H1 (cell line): Measurements from ENCODE around the gene NCSTN. TPM values are rescaled to one million over a fixed set of nuclear protein-coding genes. Genes with fewer than 3 reads are reported as not detected.
A peak's percentile ranks its signal among the peaks of the same experiment; 100 is the strongest.

ENCODE experiments used
- CTCF ChIA-PET: fragments of 300-600 bp; sonication (Branson Sonifier 250); formaldehyde crosslinking; loops from one replicate; lab custom pipeline; 2021; ENCODE audit not compliant: partially characterized antibody; lab: Charles Lee
- POLR2A ChIA-PET: fragments of 300-600 bp; sonication (Branson Sonifier 250); formaldehyde crosslinking; loops from one replicate; lab custom pipeline; 2021; ENCODE audit warnings: inconsistent platforms; ENCODE audit not compliant: partially characterized antibody; lab: Charles Lee
- DNase-seq, 2 experiments: peaks; one replicate each; pipeline versions ENCODE4 v3.0.0 to v3.0.0-alpha.2; 2010 to 2022; ENCODE audit warnings: low spot score in 2 of 2, low read depth in 1 of 2, mixed read lengths in 1 of 2
- FAIRE-seq: peaks from 2 replicates; lab custom pipeline; 2011; peaks lifted over from hg19 to GRCh38; lab: Jason Lieb, UNC
- H2AFZ ChIP-seq: 2 replicates; pipeline ENCODE4 v1.8.1; 2012; ENCODE audit warnings: low read length, inconsistent platforms
- H2AK5ac ChIP-seq: 2 replicates; pipeline ENCODE4 v1.6.1; 2013; ENCODE audit warnings: low read depth, low read length
- H2BK120ac ChIP-seq: replicated peaks from 2 replicates; pipeline ENCODE3; 2013; ENCODE audit warnings: low read depth, low read length, inconsistent platforms
- H2BK12ac ChIP-seq: 2 replicates; pipeline ENCODE4 v1.6.1; 2013; ENCODE audit warnings: low read depth, low read length
- H2BK15ac ChIP-seq: 2 replicates; pipeline ENCODE4 v1.6.1; 2013; ENCODE audit warnings: low read length
- H2BK20ac ChIP-seq: 2 replicates; pipeline ENCODE4 v1.6.1; 2013; ENCODE audit warnings: low read length
- H2BK5ac ChIP-seq: 2 replicates; pipeline ENCODE4 v1.6.1; 2013; ENCODE audit warnings: low read depth, low read length
- H3K14ac ChIP-seq: 2 replicates; pipeline ENCODE4 v1.6.1; 2013; ENCODE audit warnings: inconsistent platforms; ENCODE audit not compliant: insufficient read length
- H3K18ac ChIP-seq: 2 replicates; pipeline ENCODE4 v1.6.1; 2013; ENCODE audit warnings: low read length; ENCODE audit errors: extremely low read depth
- H3K23ac ChIP-seq: 2 replicates; pipeline ENCODE4 v1.6.1; 2013; ENCODE audit warnings: inconsistent platforms; ENCODE audit not compliant: insufficient read length
- H3K23me2 ChIP-seq: 2 replicates; pipeline ENCODE4 v1.6.1; 2013; ENCODE audit warnings: low read depth, low read length
- H3K27ac ChIP-seq: 2 replicates; pipeline ENCODE4 v1.6.1; 2011; ENCODE audit warnings: low read depth, low read length, inconsistent platforms
- H3K27me3 ChIP-seq, 4 experiments: replicated peaks in 1 of 4; 1 replicate in 1 of 4; 2 replicates in 3 of 4; pipeline versions ENCODE4 v1.6.1 to v1.8.1; 2011 to 2013; ENCODE audit warnings: low read length in 3 of 4, mild to moderate bottlenecking in 3 of 4, inconsistent platforms in 2 of 4, mixed read lengths in 2 of 4, moderate library complexity in 1 of 4; ENCODE audit not compliant: control insufficient read depth in 3 of 4, insufficient read depth in 3 of 4; ENCODE audit errors: extremely low read depth in 1 of 4
- H3K36me3 ChIP-seq, 4 experiments: 2 replicates each; pipeline versions ENCODE4 v1.6.1 to v1.8.1; 2011 to 2013; ENCODE audit warnings: mild to moderate bottlenecking in 4 of 4, low read length in 3 of 4, moderate library complexity in 2 of 4, control low read depth in 1 of 4, inconsistent platforms in 1 of 4; ENCODE audit not compliant: insufficient read depth in 4 of 4, control insufficient read depth in 2 of 4
- H3K4ac ChIP-seq: replicated peaks from 2 replicates; pipeline ENCODE3; 2013; ENCODE audit warnings: low read length, low read depth, mixed read lengths, inconsistent platforms; ENCODE audit not compliant: insufficient read length
- H3K4me1 ChIP-seq, 4 experiments: replicated peaks in 1 of 4; 1 replicate in 1 of 4; 2 replicates in 3 of 4; pipeline versions ENCODE4 v1.6.1 to v1.8.1; 2011 to 2013; ENCODE audit warnings: low read length in 3 of 4, inconsistent platforms in 2 of 4, mixed read lengths in 1 of 4; ENCODE audit not compliant: insufficient read depth in 4 of 4, control insufficient read depth in 3 of 4
- H3K4me2 ChIP-seq, 2 experiments: 2 replicates each; pipeline versions ENCODE4 v1.6.1 to v1.8.1; 2011 to 2013; ENCODE audit warnings: low read depth in 2 of 2, low read length in 2 of 2, control low read depth in 1 of 2, inconsistent platforms in 1 of 2, mild to moderate bottlenecking in 1 of 2; ENCODE audit not compliant: insufficient read depth in 1 of 2
- H3K4me3 ChIP-seq, 4 experiments: fragments of 200-600, 300-600 bp in 1 of 4; sonication (generic), shearing (Covaris generic), sonication (Bioruptor Twin) in 1 of 4; 2 replicates each; pipeline versions ENCODE4 v1.5.1 to v1.8.1; 2011 to 2016; ENCODE audit warnings: low read length in 4 of 4, low read depth in 3 of 4, control low read depth in 2 of 4, inconsistent platforms in 2 of 4, mild to moderate bottlenecking in 2 of 4, mixed read lengths in 1 of 4, moderate library complexity in 1 of 4; ENCODE audit not compliant: insufficient read depth in 2 of 4; ENCODE audit errors: extremely low read depth in 1 of 4
- H3K56ac ChIP-seq: replicated peaks from 2 replicates; pipeline ENCODE3; 2013; ENCODE audit warnings: low read depth, mild to moderate bottlenecking, mixed read lengths, low read length, inconsistent platforms; ENCODE audit not compliant: insufficient read length
- H3K79me1 ChIP-seq: 2 replicates; pipeline ENCODE4 v1.6.1; 2013; ENCODE audit warnings: low read depth, low read length, control low read depth
- H3K79me2 ChIP-seq, 2 experiments: 2 replicates each; pipeline versions ENCODE4 v1.6.1 to v1.8.1; 2012 to 2013; ENCODE audit warnings: low read length in 2 of 2, mild to moderate bottlenecking in 2 of 2, inconsistent platforms in 1 of 2; ENCODE audit not compliant: insufficient read depth in 2 of 2, control insufficient read depth in 1 of 2
- H3K9ac ChIP-seq, 4 experiments: replicated peaks in 1 of 4; 1 replicate in 1 of 4; 2 replicates in 3 of 4; pipeline versions ENCODE4 v1.6.1 to v1.8.1; 2011 to 2013; ENCODE audit warnings: low read depth in 3 of 4, low read length in 3 of 4, control low read depth in 2 of 4, mild to moderate bottlenecking in 2 of 4, moderate library complexity in 2 of 4, inconsistent platforms in 1 of 4; ENCODE audit errors: extremely low read depth in 1 of 4
- H3K9me3 ChIP-seq, 2 experiments: 2 replicates each; pipeline versions ENCODE4 v1.6.1 to v1.8.1; 2012 to 2013; ENCODE audit warnings: mild to moderate bottlenecking in 2 of 2, moderate library complexity in 2 of 2, control low read depth in 1 of 2, inconsistent platforms in 1 of 2, low read depth in 1 of 2, low read length in 1 of 2, mixed read lengths in 1 of 2; ENCODE audit not compliant: insufficient read depth in 2 of 2
- H4K20me1 ChIP-seq, 2 experiments: replicated peaks in 1 of 2; 2 replicates each; pipeline versions ENCODE3 to v1.8.1; 2011 to 2013; ENCODE audit warnings: inconsistent platforms in 2 of 2, low read length in 2 of 2, mild to moderate bottlenecking in 1 of 2; ENCODE audit not compliant: insufficient read depth in 2 of 2, control insufficient read depth in 1 of 2
- H4K5ac ChIP-seq: 2 replicates; pipeline ENCODE4 v1.6.1; 2013; ENCODE audit warnings: low read length, low read depth, mixed read lengths, inconsistent platforms; ENCODE audit not compliant: insufficient read length
- H4K8ac ChIP-seq: 2 replicates; pipeline ENCODE4 v1.8.0; 2013; ENCODE audit warnings: mild to moderate bottlenecking, moderate library complexity, low read length, inconsistent platforms; ENCODE audit not compliant: insufficient read depth; ENCODE audit errors: extremely low read depth
- H4K91ac ChIP-seq: replicated peaks from 2 replicates; pipeline ENCODE3; 2013; ENCODE audit warnings: low read length, mixed read lengths, inconsistent platforms; ENCODE audit not compliant: insufficient read length
- BACH1 ChIP-seq: IDR thresholded peaks from 2 replicates; pipeline ENCODE4 v1.6.1; 2012; ENCODE audit warnings: low read length, improper control_type of control experiment
- RNF2 ChIP-seq: fragments of 200-900, 300-1000 bp; sonication (generic); IDR thresholded peaks from 2 replicates; pipeline ENCODE4 v1.7.1; 2016; ENCODE audit warnings: borderline replicate concordance, low read depth, mild to moderate bottlenecking, antibody characterized with exemption, low read length; ENCODE audit not compliant: poor library complexity, severe bottlenecking; ENCODE audit errors: missing control alignments
- polyA plus RNA-seq, 7 experiments: library from polyadenylated mRNA; depleted of rRNA in 3 of 7; stranded (reverse) in 5 of 7; unstranded in 2 of 7; fragments of >200 nt in 5 of 7; fragments of 200-250 nt in 2 of 7; gene quantifications; 1 replicate in 5 of 7; 2 replicates in 1 of 7; 4 replicates in 1 of 7; pipeline versions ENCODE4 v1.2.1 to v1.2.3, GENCODE V29; 2011 to 2013; ENCODE audit warnings: missing spikeins in 2 of 7, mixed read lengths in 2 of 7
- total RNA-seq: library from RNA; stranded (reverse); fragmentation: NEBNext Ultra II Directional; extraction: Animal tissue kit (Norgen Biotek cat#: 25700); gene quantifications from 2 replicates; pipeline ENCODE4 v1.2.1, GENCODE V29; 2021

Gene NCSTN
- total and polyA plus RNA-seq, 2 of the 8 experiments (the other 6 are each of a cell fraction or from before 2014, with no cell fraction given) = 64.7 to 125 TPM

GRCh38 chr1:160371346-160371631 lies 28.1 kb downstream of the NCSTN start:
- no peak overlapping the region for H3K27ac ChIP-seq
- no peak overlapping the region for H4K91ac ChIP-seq
- DNase-seq (no peak), FAIRE-seq (no peak)
- no peak overlapping the region for H3K23ac ChIP-seq
- no peaks in the 10 kb centered on the region for H3K79me1 ChIP-seq
- H3K4me1 ChIP-seq = peaks cover 8 to 21% (median 17%) of the 10 kb centered on the region in 4 experiments
- H3K56ac ChIP-seq = no peak overlapping the region
- ChIA-PET POLR2A (interaction anchor here (1.1 to 11.6 kb wide), 4 partner anchors 13 to 126 kb away, joined by 3 to 244 read pairs (median 4); partner anchors contain the start of genes NHLH1 and VANGL2), CTCF (interaction anchor here (2.5 to 15.1 kb wide), 3 partner anchors 15 to 80 kb away, joined by 13 to 683 read pairs (median 13); partner anchors contain the start of genes NCSTN and NHLH1)
- no peak overlapping the region for H2BK120ac ChIP-seq
- H3K4me2 ChIP-seq = no peak overlapping the region
- no peak overlapping the region for H4K5ac ChIP-seq
- no peak overlapping the region for H2BK5ac ChIP-seq
- H3K79me2 ChIP-seq = no peaks in the 10 kb centered on the region
- H2AK5ac ChIP-seq = no peak overlapping the region
- no peaks in the 10 kb centered on the region for H3K36me3 ChIP-seq
- no peak overlapping the region for H3K4ac ChIP-seq
- no peak overlapping the region for H2BK12ac ChIP-seq
- no peak overlapping the region for H3K4me3 ChIP-seq
- H2BK15ac ChIP-seq = no peak overlapping the region
- no peak overlapping the region for H2AFZ ChIP-seq
- TF ChIP-seq BACH1 (no peak), RNF2 (no peak)
- H2BK20ac ChIP-seq = no peak overlapping the region
- 0 out of 2 replicates have a peak, but pooled peaks cover 2% of the 10 kb centered on the region for H3K23me2 ChIP-seq
- H3K9me3 ChIP-seq = no peaks in the 10 kb centered on the region
- H3K18ac ChIP-seq = no peak overlapping the region
- no peaks in the 10 kb centered on the region for H4K20me1 ChIP-seq
- H3K27me3 ChIP-seq = no peaks in the 10 kb centered on the region
- H3K14ac ChIP-seq = no peak overlapping the region
- peak overlapping the region; percentile 15; the same call in 1 of the 2 replicates for H4K8ac ChIP-seq
- H3K9ac ChIP-seq = no peak overlapping the region
